ENCODE data around the gene ZBTB33. TPM values are rescaled to one million over a fixed set of nuclear protein-coding genes. Genes with fewer than 3 reads are reported as not detected.

Gene ZBTB33
- total and polyA plus RNA-seq, 2 of the 13 experiments (the other 11 are each of a cell fraction or from before 2014, with no cell fraction given) = 6.5 to 20.2 TPM

DNA sequence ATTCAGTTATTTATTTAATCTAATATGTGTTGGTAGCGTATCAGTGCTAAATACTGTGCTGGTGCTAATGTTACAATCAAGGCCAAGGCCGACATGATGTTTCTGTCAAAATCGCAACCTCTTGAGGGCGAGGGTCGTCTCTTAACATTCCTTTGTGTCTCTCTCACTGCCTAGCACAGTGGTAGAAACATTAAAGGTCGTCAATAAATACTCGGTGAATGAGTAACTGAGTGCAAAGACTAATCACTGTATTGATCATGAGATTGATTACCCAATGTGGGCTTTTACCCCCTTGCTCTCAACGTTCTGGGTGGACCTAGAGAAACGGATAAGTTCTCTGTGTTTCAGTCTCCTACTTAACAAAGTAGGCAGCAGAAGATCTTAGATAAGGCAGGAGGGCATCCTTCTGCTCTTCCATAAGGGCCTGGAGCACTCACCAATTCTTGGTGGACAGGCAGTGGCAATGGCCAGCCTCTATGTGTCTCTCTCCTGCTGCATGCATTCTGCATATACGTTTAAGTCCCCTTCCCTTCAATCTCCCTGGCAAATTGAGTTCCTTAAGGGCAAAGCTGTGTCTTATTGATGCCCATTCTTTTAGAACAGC lies 30.5 kb downstream of the ZBTB33 start (continued):
- TF ChIP-seq, protein P1, sequence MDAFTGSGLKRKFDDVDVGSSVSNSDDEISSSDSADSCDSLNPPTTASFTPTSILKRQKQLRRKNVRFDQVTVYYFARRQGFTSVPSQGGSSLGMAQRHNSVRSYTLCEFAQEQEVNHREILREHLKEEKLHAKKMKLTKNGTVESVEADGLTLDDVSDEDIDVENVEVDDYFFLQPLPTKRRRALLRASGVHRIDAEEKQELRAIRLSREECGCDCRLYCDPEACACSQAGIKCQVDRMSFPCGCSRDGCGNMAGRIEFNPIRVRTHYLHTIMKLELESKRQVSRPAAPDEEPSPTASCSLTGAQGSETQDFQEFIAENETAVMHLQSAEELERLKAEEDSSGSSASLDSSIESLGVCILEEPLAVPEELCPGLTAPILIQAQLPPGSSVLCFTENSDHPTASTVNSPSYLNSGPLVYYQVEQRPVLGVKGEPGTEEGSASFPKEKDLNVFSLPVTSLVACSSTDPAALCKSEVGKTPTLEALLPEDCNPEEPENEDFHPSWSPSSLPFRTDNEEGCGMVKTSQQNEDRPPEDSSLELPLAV (CRISPR knock-in tag; conservative IDR thresholded peaks at IDR 0.05; ENCODE audit: low read depth) = no peak
- TF ChIP-seq NFKB2 (CRISPR knock-in tag; IDR thresholded peaks at IDR 0.05; ENCODE audit: borderline replicate concordance) (no peak), ZSCAN25 (CRISPR knock-in tag; IDR thresholded peaks at IDR 0.05) (no peak), MYNN (CRISPR knock-in tag; IDR thresholded peaks at IDR 0.05; ENCODE audit: low read depth) (no peak), CEBPB (IDR thresholded peaks at IDR 0.05; ENCODE audit: borderline replicate concordance, low read depth, low read length) (peak; percentile 45; the same call in 1 of the 2 replicates), ZNF510 (CRISPR knock-in tag; IDR thresholded peaks at IDR 0.05; ENCODE audit: low read depth) (no peak), JUN (CRISPR knock-in tag; IDR thresholded peaks at IDR 0.05) (0 out of 2 replicates have a peak, but pooled peaks have one; percentile 26), RFXANK (CRISPR knock-in tag; IDR thresholded peaks at IDR 0.05) (no peak), GZF1 (CRISPR knock-in tag; IDR thresholded peaks at IDR 0.05) (no peak), SOX6 (IDR thresholded peaks at IDR 0.05) (no peak), SOX6 (CRISPR knock-in tag; IDR thresholded peaks at IDR 0.05) (peak; percentile 76), ZC3H4 (CRISPR knock-in tag; IDR thresholded peaks at IDR 0.05; ENCODE audit: borderline replicate concordance) (no peak), HES4 (CRISPR knock-in tag; IDR thresholded peaks at IDR 0.05; ENCODE audit: borderline replicate concordance) (no peak), PLRG1 (conservative IDR thresholded peaks at IDR 0.05) (no peak)
- TF ChIP-seq, protein P2, sequence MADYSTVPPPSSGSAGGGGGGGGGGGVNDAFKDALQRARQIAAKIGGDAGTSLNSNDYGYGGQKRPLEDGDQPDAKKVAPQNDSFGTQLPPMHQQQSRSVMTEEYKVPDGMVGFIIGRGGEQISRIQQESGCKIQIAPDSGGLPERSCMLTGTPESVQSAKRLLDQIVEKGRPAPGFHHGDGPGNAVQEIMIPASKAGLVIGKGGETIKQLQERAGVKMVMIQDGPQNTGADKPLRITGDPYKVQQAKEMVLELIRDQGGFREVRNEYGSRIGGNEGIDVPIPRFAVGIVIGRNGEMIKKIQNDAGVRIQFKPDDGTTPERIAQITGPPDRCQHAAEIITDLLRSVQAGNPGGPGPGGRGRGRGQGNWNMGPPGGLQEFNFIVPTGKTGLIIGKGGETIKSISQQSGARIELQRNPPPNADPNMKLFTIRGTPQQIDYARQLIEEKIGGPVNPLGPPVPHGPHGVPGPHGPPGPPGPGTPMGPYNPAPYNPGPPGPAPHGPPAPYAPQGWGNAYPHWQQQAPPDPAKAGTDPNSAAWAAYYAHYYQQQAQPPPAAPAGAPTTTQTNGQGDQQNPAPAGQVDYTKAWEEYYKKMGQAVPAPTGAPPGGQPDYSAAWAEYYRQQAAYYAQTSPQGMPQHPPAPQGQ (CRISPR knock-in tag; IDR thresholded peaks at IDR 0.05; ENCODE audit: borderline replicate concordance) = no peak
- TF ChIP-seq, protein P3, sequence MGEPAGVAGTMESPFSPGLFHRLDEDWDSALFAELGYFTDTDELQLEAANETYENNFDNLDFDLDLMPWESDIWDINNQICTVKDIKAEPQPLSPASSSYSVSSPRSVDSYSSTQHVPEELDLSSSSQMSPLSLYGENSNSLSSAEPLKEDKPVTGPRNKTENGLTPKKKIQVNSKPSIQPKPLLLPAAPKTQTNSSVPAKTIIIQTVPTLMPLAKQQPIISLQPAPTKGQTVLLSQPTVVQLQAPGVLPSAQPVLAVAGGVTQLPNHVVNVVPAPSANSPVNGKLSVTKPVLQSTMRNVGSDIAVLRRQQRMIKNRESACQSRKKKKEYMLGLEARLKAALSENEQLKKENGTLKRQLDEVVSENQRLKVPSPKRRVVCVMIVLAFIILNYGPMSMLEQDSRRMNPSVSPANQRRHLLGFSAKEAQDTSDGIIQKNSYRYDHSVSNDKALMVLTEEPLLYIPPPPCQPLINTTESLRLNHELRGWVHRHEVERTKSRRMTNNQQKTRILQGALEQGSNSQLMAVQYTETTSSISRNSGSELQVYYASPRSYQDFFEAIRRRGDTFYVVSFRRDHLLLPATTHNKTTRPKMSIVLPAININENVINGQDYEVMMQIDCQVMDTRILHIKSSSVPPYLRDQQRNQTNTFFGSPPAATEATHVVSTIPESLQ (CRISPR knock-in tag; conservative IDR thresholded peaks at IDR 0.05) = no peak
- TF ChIP-seq, protein P4, sequence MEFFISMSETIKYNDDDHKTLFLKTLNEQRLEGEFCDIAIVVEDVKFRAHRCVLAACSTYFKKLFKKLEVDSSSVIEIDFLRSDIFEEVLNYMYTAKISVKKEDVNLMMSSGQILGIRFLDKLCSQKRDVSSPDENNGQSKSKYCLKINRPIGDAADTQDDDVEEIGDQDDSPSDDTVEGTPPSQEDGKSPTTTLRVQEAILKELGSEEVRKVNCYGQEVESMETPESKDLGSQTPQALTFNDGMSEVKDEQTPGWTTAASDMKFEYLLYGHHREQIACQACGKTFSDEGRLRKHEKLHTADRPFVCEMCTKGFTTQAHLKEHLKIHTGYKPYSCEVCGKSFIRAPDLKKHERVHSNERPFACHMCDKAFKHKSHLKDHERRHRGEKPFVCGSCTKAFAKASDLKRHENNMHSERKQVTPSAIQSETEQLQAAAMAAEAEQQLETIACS (CRISPR knock-in tag; IDR thresholded peaks at IDR 0.05) = no peak
- TF ChIP-seq, protein P5, sequence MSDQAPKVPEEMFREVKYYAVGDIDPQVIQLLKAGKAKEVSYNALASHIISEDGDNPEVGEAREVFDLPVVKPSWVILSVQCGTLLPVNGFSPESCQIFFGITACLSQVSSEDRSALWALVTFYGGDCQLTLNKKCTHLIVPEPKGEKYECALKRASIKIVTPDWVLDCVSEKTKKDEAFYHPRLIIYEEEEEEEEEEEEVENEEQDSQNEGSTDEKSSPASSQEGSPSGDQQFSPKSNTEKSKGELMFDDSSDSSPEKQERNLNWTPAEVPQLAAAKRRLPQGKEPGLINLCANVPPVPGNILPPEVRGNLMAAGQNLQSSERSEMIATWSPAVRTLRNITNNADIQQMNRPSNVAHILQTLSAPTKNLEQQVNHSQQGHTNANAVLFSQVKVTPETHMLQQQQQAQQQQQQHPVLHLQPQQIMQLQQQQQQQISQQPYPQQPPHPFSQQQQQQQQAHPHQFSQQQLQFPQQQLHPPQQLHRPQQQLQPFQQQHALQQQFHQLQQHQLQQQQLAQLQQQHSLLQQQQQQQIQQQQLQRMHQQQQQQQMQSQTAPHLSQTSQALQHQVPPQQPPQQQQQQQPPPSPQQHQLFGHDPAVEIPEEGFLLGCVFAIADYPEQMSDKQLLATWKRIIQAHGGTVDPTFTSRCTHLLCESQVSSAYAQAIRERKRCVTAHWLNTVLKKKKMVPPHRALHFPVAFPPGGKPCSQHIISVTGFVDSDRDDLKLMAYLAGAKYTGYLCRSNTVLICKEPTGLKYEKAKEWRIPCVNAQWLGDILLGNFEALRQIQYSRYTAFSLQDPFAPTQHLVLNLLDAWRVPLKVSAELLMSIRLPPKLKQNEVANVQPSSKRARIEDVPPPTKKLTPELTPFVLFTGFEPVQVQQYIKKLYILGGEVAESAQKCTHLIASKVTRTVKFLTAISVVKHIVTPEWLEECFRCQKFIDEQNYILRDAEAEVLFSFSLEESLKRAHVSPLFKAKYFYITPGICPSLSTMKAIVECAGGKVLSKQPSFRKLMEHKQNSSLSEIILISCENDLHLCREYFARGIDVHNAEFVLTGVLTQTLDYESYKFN (CRISPR knock-in tag; conservative IDR thresholded peaks at IDR 0.05) = peak; percentile 78

All from HepG2 (cell line).